GM21447 (cell line): ENCODE data around the gene LENG1.
"Not testable (repeated sequence)": the region's sequence is repeated elsewhere in the genome, so short reads cannot be mapped to it uniquely, and the experiment has no call there.

ENCODE experiments used
- ATAC-seq: cut with Tn5 transposase; IDR thresholded peaks from one replicate; pipeline ENCODE4 v1.9.1; 2021; ENCODE audit not compliant: unreplicated experiment

LENG1 gene

DNA sequence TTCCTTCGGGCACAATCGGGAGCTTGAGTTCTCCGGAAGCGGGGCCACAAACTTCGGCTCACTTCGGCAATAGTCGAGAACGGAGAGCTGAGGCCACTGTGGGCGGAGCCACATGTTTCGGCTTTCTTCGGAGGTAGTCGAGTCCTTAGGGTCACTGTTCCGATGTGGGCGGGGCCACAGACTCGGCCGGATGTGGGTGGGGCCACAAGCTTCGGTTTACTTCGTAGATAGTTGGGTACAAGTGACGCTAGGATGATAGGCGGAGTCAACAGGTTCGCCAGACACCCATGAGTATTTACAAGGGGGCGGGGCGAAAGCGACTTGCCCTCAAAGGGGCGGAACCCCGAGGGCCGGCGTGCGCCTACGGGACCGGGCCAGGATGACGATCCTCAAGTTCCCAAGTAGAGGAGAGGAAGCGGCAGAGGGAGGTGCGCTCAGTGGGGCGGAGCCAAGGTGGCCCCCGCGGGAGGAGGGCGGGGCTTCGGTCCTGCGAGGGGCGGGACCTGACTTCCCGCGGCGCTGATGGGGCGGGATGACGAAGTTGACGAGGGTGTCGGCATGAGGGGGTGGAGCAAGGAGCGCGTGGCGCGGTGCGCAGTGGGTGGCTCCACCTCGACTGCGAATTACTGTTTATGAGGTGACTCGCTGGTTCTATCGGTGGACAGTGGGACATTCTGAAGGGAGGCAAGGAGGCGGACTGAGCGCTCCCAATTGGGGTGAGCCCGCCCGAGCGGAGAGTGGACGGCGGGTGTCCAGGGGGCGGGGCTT lies 30.4 kb upstream of the LENG1 start:
- peak; percentile 44 for ATAC-seq

- ATAC-seq = peak; percentile 10
These were observed 29.7 kb upstream of the LENG1 start, which contains the start of gene MBOAT7 for GRCh38 chr19:54189145-54189734. Gene MBOAT7, minus strand, starts transcription at chr19:54189580. Its CDS starts 1,072 bp downstream, at chr19:54188508.

DNA sequence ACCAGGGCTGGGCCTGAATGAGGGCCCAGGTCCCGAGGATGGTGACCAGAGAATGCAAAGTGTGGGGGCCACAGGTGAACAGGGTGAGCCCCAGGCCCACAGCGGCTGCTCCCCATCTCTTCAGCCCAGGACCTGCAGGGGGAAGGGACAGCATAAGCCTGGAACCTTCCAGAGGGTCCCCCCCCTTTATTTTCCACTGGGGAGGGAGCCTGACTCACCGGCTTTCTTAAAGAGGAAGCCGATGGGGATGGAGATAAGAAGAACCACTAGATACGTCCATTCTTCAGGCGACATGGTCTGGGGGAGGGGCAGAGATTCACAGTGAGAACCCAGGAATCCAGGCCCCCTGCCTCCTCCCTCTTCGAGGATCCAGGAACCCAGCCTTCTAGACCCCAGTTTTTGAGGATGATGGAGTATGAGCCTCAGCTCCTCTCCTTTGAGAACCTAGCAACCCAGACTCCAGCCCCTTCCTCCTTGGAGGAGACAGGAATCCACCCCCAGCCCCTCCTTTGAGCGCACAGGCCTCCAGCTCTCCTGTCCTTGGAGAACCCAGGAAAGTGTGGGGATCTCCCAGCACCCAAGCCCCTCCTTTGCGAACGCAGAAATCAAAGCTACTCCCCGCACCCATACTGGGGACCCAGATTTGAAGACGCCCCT lies 28.8 kb upstream of the LENG1 start:
- no peak for ATAC-seq

DNA sequence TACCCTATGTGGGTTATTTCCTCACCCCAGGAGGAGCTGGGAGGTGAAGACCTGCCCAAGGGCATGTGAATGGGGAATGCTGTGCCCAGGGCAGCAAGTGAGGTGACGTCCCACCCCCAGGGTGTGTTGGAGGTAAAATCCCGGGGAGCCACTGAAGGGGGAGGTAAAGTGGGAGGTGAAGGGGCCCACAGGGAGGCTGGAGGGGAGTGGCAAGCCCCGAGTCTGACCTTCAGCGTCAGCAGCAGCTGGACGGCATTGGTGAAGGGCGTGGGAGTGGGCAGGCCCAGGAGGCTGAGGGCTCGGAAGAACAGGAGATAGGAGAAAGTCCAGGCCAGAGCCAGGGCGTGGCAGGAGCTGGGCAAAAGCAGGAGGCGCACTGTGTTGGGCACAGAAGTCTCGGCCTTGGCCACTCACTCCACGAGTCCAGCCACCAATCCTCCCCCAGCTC lies 27.4 kb upstream of the LENG1 start:
- ATAC-seq = no peak

DNA sequence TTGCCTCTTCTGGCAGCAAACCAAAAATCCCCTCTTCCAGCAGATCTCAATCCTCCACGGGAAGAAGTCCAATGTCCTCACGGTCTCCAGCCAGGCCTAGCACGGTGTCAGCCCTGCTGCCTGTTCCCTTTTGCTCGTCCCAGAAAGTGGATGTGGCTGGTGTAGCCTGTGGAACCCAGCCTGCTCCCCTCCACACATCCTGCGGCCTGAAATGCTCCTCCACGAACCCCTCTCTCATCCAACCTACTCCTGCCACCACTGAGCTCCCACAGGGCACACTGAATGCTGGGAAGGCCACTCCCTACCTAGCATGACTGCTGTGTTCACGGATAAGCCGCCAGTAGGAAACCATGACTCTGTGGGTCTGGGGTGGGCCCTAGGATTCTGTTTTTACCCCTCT lies 26.8 kb upstream of the LENG1 start:
- ATAC-seq = no peak

GRCh38 chr19:54183431-54183830 lies 23.9 kb upstream of the LENG1 start:
- no peak for ATAC-seq

DNA sequence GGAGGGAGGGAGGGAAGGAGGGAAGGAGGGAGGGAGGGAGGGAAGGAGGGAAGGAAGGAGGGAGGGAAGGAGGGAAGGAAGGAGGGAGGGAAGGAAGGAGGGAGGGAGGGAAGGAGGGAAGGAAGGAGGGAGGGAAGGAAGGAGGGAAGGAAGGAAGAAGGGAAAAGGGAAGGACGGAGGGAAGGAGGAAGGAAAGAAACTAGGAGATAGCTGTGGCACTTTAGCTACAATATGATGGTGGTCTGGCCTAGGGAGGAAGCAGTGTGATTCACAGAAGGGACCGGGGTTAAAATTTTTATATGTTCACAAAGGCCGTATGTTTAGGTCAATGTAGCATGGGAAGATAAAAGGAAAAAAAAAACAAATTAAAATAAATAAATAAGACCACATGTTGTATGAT lies 22.4 kb upstream of the LENG1 start:
- ATAC-seq = not testable (repeated sequence)

DNA sequence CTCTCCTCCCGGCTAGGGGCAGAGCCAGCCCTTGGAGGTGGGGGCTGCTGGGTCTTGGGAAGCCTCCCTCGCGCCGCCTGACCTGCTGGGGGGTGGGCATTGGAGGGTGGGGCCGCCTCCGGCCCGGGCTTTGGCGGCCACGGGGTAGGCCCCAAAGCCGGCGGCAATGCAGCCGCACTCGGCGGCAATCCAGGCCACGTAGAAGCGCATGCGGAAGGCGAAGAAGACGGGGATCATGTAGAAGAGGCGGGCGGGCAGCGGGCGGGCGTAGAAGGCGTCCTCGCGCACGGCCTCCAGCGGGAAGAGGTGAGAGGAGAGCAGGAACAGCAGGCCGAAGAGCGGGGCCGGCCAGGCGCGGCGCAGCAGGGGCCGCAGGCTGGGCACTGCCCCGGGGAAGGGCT lies 21.2 kb upstream of the LENG1 start:
- no peak for ATAC-seq

DNA sequence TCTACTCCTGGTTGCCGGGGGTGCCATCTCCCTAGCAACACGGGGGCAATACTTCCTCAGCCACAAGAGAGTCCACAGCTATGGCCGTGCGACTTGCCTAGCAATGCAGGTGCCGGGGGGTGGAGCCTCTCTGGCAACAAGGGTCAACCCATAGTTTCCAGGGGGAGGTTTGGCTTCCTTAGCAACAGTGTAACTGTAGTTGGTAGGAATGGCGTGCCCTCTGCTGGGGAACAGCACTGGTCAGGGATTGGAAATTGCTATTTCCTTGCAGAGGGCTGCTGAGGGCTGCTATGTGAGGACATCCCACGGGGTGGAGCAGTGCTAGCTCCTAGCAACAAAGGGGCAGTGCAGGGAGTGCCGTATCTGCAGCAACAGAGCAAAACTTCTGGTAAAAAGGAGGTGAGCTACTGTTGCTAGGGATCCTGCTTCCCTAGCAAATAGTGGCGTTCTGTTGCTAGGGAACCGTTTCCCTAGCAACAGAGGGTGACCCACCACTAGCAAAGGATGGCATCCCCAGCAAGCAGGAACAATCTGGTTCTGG lies 20.5 kb upstream of the LENG1 start:
- no peak for ATAC-seq

- no peak for ATAC-seq
These were observed 19.8 kb upstream of the LENG1 start for GRCh38 chr19:54179262-54179852.

GRCh38 chr19:54178581-54179261 lies 19.2 kb upstream of the LENG1 start:
- ATAC-seq = no peak

DNA sequence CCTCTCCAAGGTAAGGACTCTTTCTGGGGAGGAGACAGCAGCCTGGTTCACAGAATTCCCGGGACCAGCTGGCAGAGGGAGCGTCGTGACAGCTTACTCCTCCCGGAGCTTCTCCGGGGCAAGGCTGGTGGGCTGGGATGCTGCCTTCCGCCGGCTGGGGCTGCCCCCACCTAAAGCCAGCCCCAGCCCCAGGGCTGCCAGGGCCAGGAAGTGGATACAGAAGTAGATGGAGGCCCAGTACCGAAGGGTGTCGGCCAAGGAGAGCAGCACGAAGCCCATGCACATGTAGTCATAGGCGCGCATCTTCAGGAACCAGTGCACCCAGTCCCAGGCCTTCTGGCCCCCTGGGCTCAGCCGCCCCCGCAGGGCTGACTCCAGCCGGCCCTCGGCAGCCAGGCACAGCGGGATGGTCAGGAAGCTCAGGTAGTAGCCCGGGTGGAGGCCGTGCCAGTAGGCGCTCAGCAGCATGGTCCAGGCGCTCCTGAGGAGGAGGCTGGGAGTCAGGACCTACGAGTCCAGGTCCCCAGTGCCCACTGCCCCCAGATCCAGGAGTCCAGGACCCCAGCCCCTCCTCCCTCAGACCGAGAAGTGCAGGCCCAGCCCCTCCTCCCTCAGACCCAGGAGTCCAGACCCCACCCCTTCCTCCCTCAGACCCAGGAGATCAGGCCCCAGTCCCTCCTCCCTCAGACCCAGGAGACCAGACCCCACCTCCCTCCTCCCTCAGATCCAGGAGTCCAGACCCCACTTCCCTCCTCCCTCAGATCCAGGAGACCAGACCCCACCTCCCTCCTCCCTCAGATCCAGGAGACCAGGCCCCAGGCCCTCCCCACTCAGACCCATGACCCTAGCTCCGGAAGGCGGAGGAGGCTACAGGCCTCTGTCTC lies 14.7 kb upstream of the LENG1 start:
- no peak for ATAC-seq

GRCh38 chr19:54173359-54173699 lies 13.8 kb upstream of the LENG1 start:
- ATAC-seq = no peak

DNA sequence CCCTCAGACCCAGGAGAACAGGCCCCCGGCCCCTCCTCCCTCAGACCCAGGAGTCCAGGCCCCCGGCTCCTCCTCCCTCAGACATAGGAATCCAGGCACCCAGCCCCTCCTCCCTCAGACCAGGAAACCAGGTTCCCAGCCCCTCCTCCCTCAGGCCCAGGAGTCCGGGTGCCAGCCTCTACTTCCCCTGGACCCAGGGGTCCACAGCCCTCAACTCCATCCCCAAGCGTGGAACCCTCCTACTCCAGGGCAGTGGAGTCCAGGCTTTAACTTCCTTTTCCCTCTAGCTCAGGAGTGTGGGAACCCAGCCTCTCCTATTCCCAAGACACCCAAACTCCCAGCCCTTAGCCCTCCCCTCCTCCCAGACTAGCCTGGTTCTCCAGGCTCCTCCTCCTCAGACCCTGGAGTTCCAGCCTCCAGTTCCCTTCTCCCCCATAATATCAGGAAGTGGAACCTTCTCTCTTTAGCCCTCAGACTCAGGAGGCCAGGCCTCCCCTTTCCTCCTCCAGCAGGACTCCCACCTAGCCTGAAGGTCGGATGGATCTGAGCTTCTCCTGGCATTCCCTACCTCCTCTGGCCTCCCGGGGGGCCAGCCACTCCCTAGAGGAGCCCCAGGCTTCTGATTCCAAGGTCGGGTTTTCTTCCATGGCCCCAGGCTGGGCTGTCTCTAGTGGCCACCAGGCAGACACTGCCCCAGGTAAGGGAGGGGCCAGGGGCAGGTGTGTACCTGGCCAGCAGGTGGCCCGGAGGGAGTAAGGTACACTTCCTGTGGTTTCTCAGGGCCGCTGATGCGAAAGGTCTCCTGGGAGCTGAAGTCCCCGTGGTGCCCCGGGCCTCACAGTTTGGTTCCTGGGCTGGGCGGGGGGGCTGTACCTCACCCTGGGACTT lies 13.2 kb upstream of the LENG1 start, which contains the start of gene TMC4:
Gene TMC4 (minus strand): TSS at position 690 of the 888 bp plus-strand sequence. CDS start 43 bp downstream, at position 647.
- ATAC-seq = no peak

DNA sequence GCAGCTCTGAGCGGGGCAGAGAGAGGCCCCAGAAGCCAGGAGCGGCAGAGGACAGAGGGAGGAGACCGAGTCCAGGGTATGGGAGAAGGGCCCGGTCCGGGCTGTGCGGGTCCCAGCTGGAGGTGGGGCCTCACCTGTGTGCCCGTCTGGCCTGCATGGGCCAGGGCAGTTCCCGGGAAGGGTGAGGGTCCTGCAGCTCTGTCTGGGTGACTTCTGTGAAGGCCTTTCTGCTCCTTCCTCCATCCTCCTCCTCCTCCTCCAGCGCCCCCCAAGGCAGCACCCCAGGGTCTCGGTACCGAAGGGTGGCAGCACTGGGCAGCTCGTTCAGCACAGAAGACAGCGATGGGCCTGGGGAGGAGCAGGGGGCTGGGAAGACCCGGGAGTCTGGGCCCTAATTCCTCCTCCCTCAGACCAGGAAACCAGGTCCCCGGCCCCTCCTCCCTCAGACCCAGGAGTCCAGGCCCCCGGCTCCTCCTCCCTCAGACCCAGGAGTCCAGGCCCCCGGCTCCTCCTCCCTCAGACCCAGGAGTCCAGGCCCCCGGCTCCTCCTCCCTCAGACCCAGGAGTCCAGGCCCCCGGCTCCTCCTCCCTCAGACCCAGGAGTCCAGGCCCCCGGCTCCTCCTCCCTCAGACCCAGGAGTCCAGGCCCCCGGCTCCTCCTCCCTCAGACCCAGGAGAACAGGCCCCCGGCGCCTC lies 12.4 kb upstream of the LENG1 start:
- ATAC-seq = not testable (repeated sequence)

DNA sequence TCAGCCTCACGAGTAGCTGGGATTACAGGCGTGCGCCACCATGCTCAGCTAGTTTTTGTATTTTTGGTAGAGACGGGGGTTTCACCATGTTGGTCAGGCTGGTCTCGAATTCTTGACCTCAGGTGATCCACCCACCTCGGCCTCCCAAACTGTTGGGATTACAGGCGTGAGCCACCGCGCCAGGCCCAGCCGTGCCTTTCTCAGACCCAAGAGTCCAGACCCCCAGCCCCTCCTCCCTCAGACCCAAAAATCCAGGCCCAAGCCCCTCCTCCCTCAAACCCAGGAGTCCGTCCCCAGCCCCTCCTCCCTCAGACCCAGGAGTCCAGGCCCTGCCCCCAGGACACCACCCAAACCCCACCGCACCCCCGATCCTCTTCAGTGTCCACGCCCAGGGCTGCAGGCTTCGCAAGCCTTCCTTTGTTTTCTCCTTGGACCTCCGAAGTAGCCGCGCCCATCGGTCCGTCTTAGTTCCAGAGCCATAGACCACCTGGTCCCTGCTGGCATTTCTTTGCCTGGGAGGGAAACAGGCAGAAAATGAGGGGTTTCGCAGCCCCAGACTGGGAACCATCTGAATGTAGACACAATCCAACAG lies 9.7 kb upstream of the LENG1 start:
- no peak for ATAC-seq

GRCh38 chr19:54168174-54168917 lies 8.8 kb upstream of the LENG1 start:
- ATAC-seq = no peak
